Esophagus muscularis mucosa (tissue), 4 donors: ENCODE measurements around the gene ATG4D. TPM values are rescaled to one million over a fixed set of nuclear protein-coding genes. Genes with fewer than 3 reads are reported as not detected.
A peak's percentile ranks its signal among the peaks of the same experiment; 100 is the strongest.
"Not testable (repeated sequence)": the region's sequence is repeated elsewhere in the genome, so short reads cannot be mapped to it uniquely, and the experiment has no call there.

ENCODE experiments used
- DNase-seq: peaks from one replicate; pipeline ENCODE4 v3.0.0-alpha.2; 2017; ENCODE audit errors: extremely low spot score
- H3K27ac ChIP-seq, 4 donors: fragments of 200-600 bp; sonication (generic); replicated peaks in 1 of 4; 1 replicate in 3 of 4; 2 replicates in 1 of 4; pipeline ENCODE4 v1.5.1; 2016 to 2019; ENCODE audit warnings: mild to moderate bottlenecking in 1 of 4
- H3K27me3 ChIP-seq, 4 donors: fragments of 200-600 bp; sonication (generic); one replicate each; pipeline versions ENCODE4 v1.5.1 to v1.6.0; 2016 to 2019
- H3K36me3 ChIP-seq, 4 donors: fragments of 200-600 bp; sonication (generic); one replicate each; pipeline ENCODE4 v1.5.1; 2016 to 2019
- H3K4me1 ChIP-seq, 4 donors: fragments of 200-600 bp; sonication (generic); one replicate each; pipeline ENCODE4 v1.5.1; 2016 to 2019
- H3K4me3 ChIP-seq, 4 donors: fragments of 200-600 bp; sonication (generic); 1 replicate in 2 of 4; 2 replicates in 2 of 4; pipeline ENCODE4 v1.5.1; 2016 to 2019; ENCODE audit warnings: mild to moderate bottlenecking in 4 of 4, moderate library complexity in 1 of 4
- H3K9me3 ChIP-seq, 4 donors: fragments of 200-600 bp; sonication (generic); 1 replicate in 3 of 4; 2 replicates in 1 of 4; pipeline ENCODE4 v1.5.1; 2016 to 2019
- CTCF ChIP-seq, 3 experiments: fragments of 200-600 bp in 2 of 3; fragments of 450-650 bp in 1 of 3; sonication (generic) in 2 of 3; IDR thresholded peaks; one replicate each; pipeline ENCODE4 v1.5.1; 2017 to 2019; ENCODE audit warnings: antibody characterized with exemption in 3 of 3, mild to moderate bottlenecking in 2 of 3, moderate library complexity in 1 of 3
- EP300 ChIP-seq: sonication (generic); formaldehyde crosslinking; IDR thresholded peaks from one replicate; pipeline ENCODE4 v1.6.1; 2017; ENCODE audit warnings: antibody characterized with exemption
- POLR2A ChIP-seq: fragments of 450-650 bp; IDR thresholded peaks from one replicate; pipeline ENCODE4 v1.6.1; 2017; ENCODE audit warnings: antibody characterized with exemption, moderate library complexity, mild to moderate bottlenecking, low read depth
- POLR2AphosphoS5 ChIP-seq, 2 donors: sonication (generic); formaldehyde crosslinking; IDR thresholded peaks; one replicate each; pipeline ENCODE4 v1.6.1; 2017; ENCODE audit warnings: antibody characterized with exemption in 2 of 2
- WGBS: methylation state at CpG from one replicate; pipeline ENCODE4 v1.1.5; 2018; 5-methylcytosine and 5-hydroxymethylcytosine counted together
- intact Hi-C: fragments of 100-400 bp; cut with DNase I; formaldehyde crosslinking; loops from one replicate; pipeline ENCODE4 v1.15.1; 2023
- total RNA-seq, 4 donors: library from RNA; depleted of rRNA; stranded (reverse); fragments of >200 nt; gene quantifications; one replicate each; pipeline versions ENCODE4 v1.1.0 to v1.2.1, GENCODE V29; 2016

Gene ATG4D
- total RNA-seq, 4 donors from 2014 or later = 18.2 to 44.1 (median 29.7) TPM

DNA sequence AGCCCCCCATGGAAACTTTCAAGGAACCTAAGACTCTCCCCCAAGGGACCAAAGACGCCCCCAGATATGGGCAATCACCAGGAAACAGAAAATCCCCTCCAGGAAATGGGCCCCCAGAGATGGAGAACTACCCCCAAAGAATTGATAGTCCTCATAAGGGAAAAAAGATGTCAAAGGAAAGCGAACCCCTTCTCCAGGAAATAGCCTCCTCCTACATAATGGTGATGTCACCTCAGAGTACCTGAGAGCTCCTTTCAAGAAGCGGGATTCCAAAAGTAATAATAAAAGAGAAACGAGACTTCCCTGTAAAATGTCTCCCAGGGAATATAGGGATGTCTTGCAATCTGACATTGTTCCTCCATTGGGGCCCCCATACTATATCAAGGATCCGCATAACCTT is 24.0 kb downstream of the ATG4D start:
- H3K27me3 ChIP-seq = peaks cover 0 to under 1% (median 0%) of the 10 kb centered on the region in 4 donors
- intact Hi-C loops = loop anchor here (5.0 to 10.0 kb wide), 2 partner anchors 65 to 163 kb away; partner anchors contain the start of genes CDC37 and KEAP1
- peaks cover 0 to 11% (median 7%) of the 10 kb centered on the region in 4 donors for H3K36me3 ChIP-seq
- H3K4me3 ChIP-seq = peak overlapping the region; percentile 66 to 92 (median 89)
- no peaks in the 10 kb centered on the region for H3K9me3 ChIP-seq
- DNase-seq = no peak
- TF ChIP-seq POLR2AphosphoS5 (IDR thresholded peaks at IDR 0.05) = no peak
- 53% methylated on average over 5 of the region's 5 CpGs for WGBS
- peaks cover 42 to 59% (median 54%) of the 10 kb centered on the region in 4 donors for H3K4me1 ChIP-seq
- peak overlapping the region; percentile 87 to 94 (median 90) for H3K27ac ChIP-seq

- Histone ChIP-seq H3K9me3 (no peaks in the 10 kb centered on the region), H3K4me3 (peak overlapping the region; percentile 66 to 92 (median 89)), H3K27me3 (peaks cover 0 to 3% (median 0%) of the 10 kb centered on the region in 4 donors), H3K27ac (peak overlapping the region; percentile 87 to 94 (median 90)), H3K36me3 (peaks cover 0 to 7% (median 2%) of the 10 kb centered on the region in 4 donors), H3K4me1 (peaks cover 42 to 59% (median 54%) of the 10 kb centered on the region in 4 donors)
- 5% methylated on average over 14 of the region's 58 CpGs for WGBS
- no peak for TF ChIP-seq POLR2A
- TF ChIP-seq CTCF (IDR thresholded peaks at IDR 0.05) = no peak
- TF ChIP-seq EP300 = no peak
- no peak for TF ChIP-seq POLR2AphosphoS5 (IDR thresholded peaks at IDR 0.05)
- intact Hi-C loops = loop anchor here (5.0 to 10.0 kb wide), 2 partner anchors 66 to 163 kb away; partner anchors contain the start of genes CDC37 and KEAP1
- DNase-seq = no peak
Observed at GRCh38 chr19:10568062-10568825, 24.5 kb downstream of the ATG4D start.

- H3K4me3 ChIP-seq = peak within 1 kb of the TSS; percentile 66 to 92 (median 89)
- no peaks in the 10 kb centered on the region for H3K36me3 ChIP-seq
- peaks cover 42 to 59% (median 54%) of the 10 kb centered on the region in 4 donors for H3K4me1 ChIP-seq
- H3K9me3 ChIP-seq = no peaks in the 10 kb centered on the region
- peaks cover 0 to 3% (median 0%) of the 10 kb centered on the region in 4 donors for H3K27me3 ChIP-seq
- H3K27ac ChIP-seq = peak within 1 kb of the TSS; percentile 87 to 94 (median 90)
- TF ChIP-seq CTCF (IDR thresholded peaks at IDR 0.05) = peak; percentile 36 to 60 (median 53)
- TF ChIP-seq POLR2AphosphoS5 (IDR thresholded peaks at IDR 0.05) = peak; percentile 89 to 96
- TF ChIP-seq POLR2A = peak; percentile 62
- no peak for TF ChIP-seq EP300
- intact Hi-C loops = loop anchor here (5.0 to 10.0 kb wide), 2 partner anchors 67 to 164 kb away; partner anchors contain the start of genes CDC37 and KEAP1
- WGBS = 2% methylated on average over 21 of the region's 71 CpGs
- peak; percentile 100 for DNase-seq
Observed at GRCh38 chr19:10568826-10569651, 25.3 kb downstream of the ATG4D start, which contains the start of gene CDKN2D. Gene CDKN2D (minus strand): TSS chr19:10568979. CDS start chr19:10568653, 326 bp downstream.

- not testable (repeated sequence) for H3K4me3 ChIP-seq, DNase-seq, H3K9me3 ChIP-seq, H3K36me3 ChIP-seq, H3K27ac ChIP-seq, H3K27me3 ChIP-seq
- 84% methylated on average over 6 of the region's 6 CpGs for WGBS
- peaks cover 14 to 21% (median 19%) of the 10 kb centered on the region in 4 donors for H3K4me1 ChIP-seq
- intact Hi-C loops = loop anchor here (5.0 kb wide), 1 partner anchor 81 kb away; no protein-coding TSS in a partner anchor
Observed at GRCh38 chr19:10573793-10574192, 30.1 kb downstream of the ATG4D start.

DNA sequence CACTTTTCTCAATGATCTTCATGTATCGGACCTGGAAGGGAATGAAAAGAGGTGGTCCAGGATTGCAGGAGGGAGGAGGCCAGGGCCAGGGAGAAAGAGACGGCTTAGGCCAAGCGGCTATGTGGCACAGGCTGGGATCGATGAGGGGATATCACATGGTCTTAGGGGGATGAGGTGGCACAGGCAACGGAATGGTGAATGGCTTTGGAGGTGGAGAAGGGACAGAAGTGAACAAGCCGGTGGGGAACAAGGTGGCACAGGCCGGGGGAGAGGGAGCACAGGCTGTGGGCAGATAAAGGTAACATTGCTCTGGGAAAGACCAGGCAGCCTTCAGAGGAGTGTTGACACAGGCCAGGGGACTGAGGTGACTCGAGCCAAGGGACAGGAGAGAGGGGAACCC is 30.8 kb downstream of the ATG4D start:
- H3K9me3 ChIP-seq = no peaks in the 10 kb centered on the region
- no peak overlapping the region for H3K27ac ChIP-seq
- no peaks in the 10 kb centered on the region for H3K36me3 ChIP-seq
- H3K4me1 ChIP-seq = peaks cover 10 to 17% (median 14%) of the 10 kb centered on the region in 4 donors
- DNase-seq = no peak
- peaks cover 0 to 10% (median 0%) of the 10 kb centered on the region in 4 donors for H3K27me3 ChIP-seq
- H3K4me3 ChIP-seq = no peak overlapping the region
- TF ChIP-seq EP300 (no peak), POLR2AphosphoS5 (IDR thresholded peaks at IDR 0.05) (no peak), POLR2A (no peak), CTCF (IDR thresholded peaks at IDR 0.05) (no peak)
- intact Hi-C loops = loop anchor here (5.0 kb wide), 1 partner anchor 82 kb away; no protein-coding TSS in a partner anchor
- 85% methylated on average over 8 of the region's 8 CpGs for WGBS
